Astrocyte of the spinal cord (primary cell): ENCODE data around the gene CNTNAP5.

Experiments
- DNase-seq: peaks from one replicate; pipeline ENCODE4 v3.0.0; 2011; ENCODE audit warnings: low read depth, low spot score
- H3K4me3 ChIP-seq: 2 replicates; pipeline ENCODE4 v1.5.1; 2011; ENCODE audit warnings: low read depth, mild to moderate bottlenecking, low read length, moderate library complexity
- CTCF ChIP-seq: IDR thresholded peaks from 2 replicates; pipeline ENCODE4 v1.5.1; 2012; ENCODE audit warnings: low read depth, mild to moderate bottlenecking, low read length, inconsistent platforms
- in situ Hi-C: cut with HindIII; loops from 2 replicates; pipeline ENCODE4 v1.10.0; 2017; ENCODE audit warnings: low sequenced_read_pairs

CNTNAP5 gene

DNA sequence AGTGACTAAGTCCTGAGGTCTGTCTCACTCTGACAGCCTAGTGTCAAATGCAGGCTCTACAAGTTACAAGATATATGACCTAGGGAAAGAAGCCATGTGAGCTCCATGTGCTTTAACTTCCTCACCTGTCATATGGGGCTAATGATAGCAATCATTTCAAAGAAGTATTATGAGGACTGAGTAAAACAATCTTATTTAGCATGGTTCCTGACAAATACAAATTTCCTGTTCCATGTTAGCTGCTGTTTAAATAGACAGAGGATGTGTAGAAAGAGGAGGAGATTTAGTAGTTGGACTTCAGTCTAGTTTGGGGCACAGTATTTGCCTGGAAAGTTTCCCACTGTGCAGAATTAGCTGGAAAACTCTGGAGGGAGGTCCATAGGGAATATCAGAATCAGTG lies 545.8 kb downstream of the CNTNAP5 start:
- in situ Hi-C loops = no loop called here
- no peak for DNase-seq
- no peak overlapping the region for H3K4me3 ChIP-seq
- no peak for TF ChIP-seq CTCF

- no peak overlapping the region for H3K4me3 ChIP-seq
- DNase-seq = no peak
- in situ Hi-C loops = no loop called here
- no peak for TF ChIP-seq CTCF
Observed at GRCh38 chr2:124571836-124572235, 546.7 kb downstream of the CNTNAP5 start.

- in situ Hi-C loops = no loop called here
- TF ChIP-seq CTCF = no peak
- no peak for DNase-seq
- H3K4me3 ChIP-seq = no peak overlapping the region
Observed at GRCh38 chr2:124572934-124573634, 548.0 kb downstream of the CNTNAP5 start.

GRCh38 chr2:124575497-124575896 lies 550.4 kb downstream of the CNTNAP5 start:
- no peak for DNase-seq
- TF ChIP-seq CTCF = no peak
- H3K4me3 ChIP-seq = no peak overlapping the region
- in situ Hi-C loops = no loop called here

DNA sequence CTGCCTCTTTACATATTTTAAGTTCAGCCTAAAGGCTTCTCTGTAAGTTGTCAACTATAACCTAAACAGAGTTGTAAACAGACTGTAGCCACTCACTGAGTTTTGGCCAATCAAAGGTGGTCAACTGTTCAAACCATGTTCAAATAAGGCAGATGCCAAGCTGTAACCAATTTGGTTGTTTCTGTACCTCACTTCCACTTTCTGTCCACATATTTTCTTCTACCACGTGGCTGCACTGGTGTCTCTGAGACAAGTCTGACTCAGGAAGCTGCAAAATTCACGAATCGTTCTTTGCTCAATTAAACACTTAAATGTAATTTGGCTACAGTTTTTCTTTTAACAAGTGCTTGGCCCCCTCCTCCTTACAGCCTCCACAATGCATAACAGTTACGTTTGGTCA lies 555.2 kb downstream of the CNTNAP5 start:
- in situ Hi-C loops = no loop called here
- TF ChIP-seq CTCF = no peak
- H3K4me3 ChIP-seq = no peak overlapping the region
- DNase-seq = no peak

GRCh38 chr2:124582387-124582786 lies 557.3 kb downstream of the CNTNAP5 start:
- no peak for DNase-seq
- in situ Hi-C loops = no loop called here
- no peak overlapping the region for H3K4me3 ChIP-seq
- no peak for TF ChIP-seq CTCF
